H1 (cell line): Measurements from ENCODE around the gene PSMB4. TPM values are rescaled to one million over a fixed set of nuclear protein-coding genes. Genes with fewer than 3 reads are reported as not detected.
"Not testable (repeated sequence)": the region's sequence is repeated elsewhere in the genome, so short reads cannot be mapped to it uniquely, and the experiment has no call there.

Source experiments
- CTCF ChIA-PET: fragments of 300-600 bp; sonication (Branson Sonifier 250); formaldehyde crosslinking; loops from one replicate; lab custom pipeline; 2021; ENCODE audit not compliant: partially characterized antibody; lab: Charles Lee
- POLR2A ChIA-PET: fragments of 300-600 bp; sonication (Branson Sonifier 250); formaldehyde crosslinking; loops from one replicate; lab custom pipeline; 2021; ENCODE audit warnings: inconsistent platforms; ENCODE audit not compliant: partially characterized antibody; lab: Charles Lee
- DNase-seq, 2 experiments: peaks; one replicate each; pipeline versions ENCODE4 v3.0.0 to v3.0.0-alpha.2; 2010 to 2022; ENCODE audit warnings: low spot score in 2 of 2, low read depth in 1 of 2, mixed read lengths in 1 of 2
- FAIRE-seq: peaks from 2 replicates; lab custom pipeline; 2011; peaks lifted over from hg19 to GRCh38; lab: Jason Lieb, UNC
- H2AFZ ChIP-seq: 2 replicates; pipeline ENCODE4 v1.8.1; 2012; ENCODE audit warnings: low read length, inconsistent platforms
- H2AK5ac ChIP-seq: 2 replicates; pipeline ENCODE4 v1.6.1; 2013; ENCODE audit warnings: low read depth, low read length
- H2BK120ac ChIP-seq: replicated peaks from 2 replicates; pipeline ENCODE3; 2013; ENCODE audit warnings: low read depth, low read length, inconsistent platforms
- H2BK12ac ChIP-seq: 2 replicates; pipeline ENCODE4 v1.6.1; 2013; ENCODE audit warnings: low read depth, low read length
- H2BK15ac ChIP-seq: 2 replicates; pipeline ENCODE4 v1.6.1; 2013; ENCODE audit warnings: low read length
- H2BK20ac ChIP-seq: 2 replicates; pipeline ENCODE4 v1.6.1; 2013; ENCODE audit warnings: low read length
- H2BK5ac ChIP-seq: 2 replicates; pipeline ENCODE4 v1.6.1; 2013; ENCODE audit warnings: low read depth, low read length
- H3K14ac ChIP-seq: 2 replicates; pipeline ENCODE4 v1.6.1; 2013; ENCODE audit warnings: inconsistent platforms; ENCODE audit not compliant: insufficient read length
- H3K18ac ChIP-seq: 2 replicates; pipeline ENCODE4 v1.6.1; 2013; ENCODE audit warnings: low read length; ENCODE audit errors: extremely low read depth
- H3K23ac ChIP-seq: 2 replicates; pipeline ENCODE4 v1.6.1; 2013; ENCODE audit warnings: inconsistent platforms; ENCODE audit not compliant: insufficient read length
- H3K23me2 ChIP-seq: 2 replicates; pipeline ENCODE4 v1.6.1; 2013; ENCODE audit warnings: low read depth, low read length
- H3K27ac ChIP-seq: 2 replicates; pipeline ENCODE4 v1.6.1; 2011; ENCODE audit warnings: low read depth, low read length, inconsistent platforms
- H3K27me3 ChIP-seq, 4 experiments: replicated peaks in 1 of 4; 1 replicate in 1 of 4; 2 replicates in 3 of 4; pipeline versions ENCODE4 v1.6.1 to v1.8.1; 2011 to 2013; ENCODE audit warnings: low read length in 3 of 4, mild to moderate bottlenecking in 3 of 4, inconsistent platforms in 2 of 4, mixed read lengths in 2 of 4, moderate library complexity in 1 of 4; ENCODE audit not compliant: control insufficient read depth in 3 of 4, insufficient read depth in 3 of 4; ENCODE audit errors: extremely low read depth in 1 of 4
- H3K36me3 ChIP-seq, 4 experiments: 2 replicates each; pipeline versions ENCODE4 v1.6.1 to v1.8.1; 2011 to 2013; ENCODE audit warnings: mild to moderate bottlenecking in 4 of 4, low read length in 3 of 4, moderate library complexity in 2 of 4, control low read depth in 1 of 4, inconsistent platforms in 1 of 4; ENCODE audit not compliant: insufficient read depth in 4 of 4, control insufficient read depth in 2 of 4
- H3K4ac ChIP-seq: replicated peaks from 2 replicates; pipeline ENCODE3; 2013; ENCODE audit warnings: low read length, low read depth, mixed read lengths, inconsistent platforms; ENCODE audit not compliant: insufficient read length
- H3K4me1 ChIP-seq, 4 experiments: replicated peaks in 1 of 4; 1 replicate in 1 of 4; 2 replicates in 3 of 4; pipeline versions ENCODE4 v1.6.1 to v1.8.1; 2011 to 2013; ENCODE audit warnings: low read length in 3 of 4, inconsistent platforms in 2 of 4, mixed read lengths in 1 of 4; ENCODE audit not compliant: insufficient read depth in 4 of 4, control insufficient read depth in 3 of 4
- H3K4me2 ChIP-seq, 2 experiments: 2 replicates each; pipeline versions ENCODE4 v1.6.1 to v1.8.1; 2011 to 2013; ENCODE audit warnings: low read depth in 2 of 2, low read length in 2 of 2, control low read depth in 1 of 2, inconsistent platforms in 1 of 2, mild to moderate bottlenecking in 1 of 2; ENCODE audit not compliant: insufficient read depth in 1 of 2
- H3K4me3 ChIP-seq, 4 experiments: fragments of 200-600, 300-600 bp in 1 of 4; sonication (generic), shearing (Covaris generic), sonication (Bioruptor Twin) in 1 of 4; 2 replicates each; pipeline versions ENCODE4 v1.5.1 to v1.8.1; 2011 to 2016; ENCODE audit warnings: low read length in 4 of 4, low read depth in 3 of 4, control low read depth in 2 of 4, inconsistent platforms in 2 of 4, mild to moderate bottlenecking in 2 of 4, mixed read lengths in 1 of 4, moderate library complexity in 1 of 4; ENCODE audit not compliant: insufficient read depth in 2 of 4; ENCODE audit errors: extremely low read depth in 1 of 4
- H3K56ac ChIP-seq: replicated peaks from 2 replicates; pipeline ENCODE3; 2013; ENCODE audit warnings: low read depth, mild to moderate bottlenecking, mixed read lengths, low read length, inconsistent platforms; ENCODE audit not compliant: insufficient read length
- H3K79me1 ChIP-seq: 2 replicates; pipeline ENCODE4 v1.6.1; 2013; ENCODE audit warnings: low read depth, low read length, control low read depth
- H3K79me2 ChIP-seq, 2 experiments: 2 replicates each; pipeline versions ENCODE4 v1.6.1 to v1.8.1; 2012 to 2013; ENCODE audit warnings: low read length in 2 of 2, mild to moderate bottlenecking in 2 of 2, inconsistent platforms in 1 of 2; ENCODE audit not compliant: insufficient read depth in 2 of 2, control insufficient read depth in 1 of 2
- H3K9ac ChIP-seq, 4 experiments: replicated peaks in 1 of 4; 1 replicate in 1 of 4; 2 replicates in 3 of 4; pipeline versions ENCODE4 v1.6.1 to v1.8.1; 2011 to 2013; ENCODE audit warnings: low read depth in 3 of 4, low read length in 3 of 4, control low read depth in 2 of 4, mild to moderate bottlenecking in 2 of 4, moderate library complexity in 2 of 4, inconsistent platforms in 1 of 4; ENCODE audit errors: extremely low read depth in 1 of 4
- H3K9me3 ChIP-seq, 2 experiments: 2 replicates each; pipeline versions ENCODE4 v1.6.1 to v1.8.1; 2012 to 2013; ENCODE audit warnings: mild to moderate bottlenecking in 2 of 2, moderate library complexity in 2 of 2, control low read depth in 1 of 2, inconsistent platforms in 1 of 2, low read depth in 1 of 2, low read length in 1 of 2, mixed read lengths in 1 of 2; ENCODE audit not compliant: insufficient read depth in 2 of 2
- H4K20me1 ChIP-seq, 2 experiments: replicated peaks in 1 of 2; 2 replicates each; pipeline versions ENCODE3 to v1.8.1; 2011 to 2013; ENCODE audit warnings: inconsistent platforms in 2 of 2, low read length in 2 of 2, mild to moderate bottlenecking in 1 of 2; ENCODE audit not compliant: insufficient read depth in 2 of 2, control insufficient read depth in 1 of 2
- H4K5ac ChIP-seq: 2 replicates; pipeline ENCODE4 v1.6.1; 2013; ENCODE audit warnings: low read length, low read depth, mixed read lengths, inconsistent platforms; ENCODE audit not compliant: insufficient read length
- H4K8ac ChIP-seq: 2 replicates; pipeline ENCODE4 v1.8.0; 2013; ENCODE audit warnings: mild to moderate bottlenecking, moderate library complexity, low read length, inconsistent platforms; ENCODE audit not compliant: insufficient read depth; ENCODE audit errors: extremely low read depth
- H4K91ac ChIP-seq: replicated peaks from 2 replicates; pipeline ENCODE3; 2013; ENCODE audit warnings: low read length, mixed read lengths, inconsistent platforms; ENCODE audit not compliant: insufficient read length
- CTBP2 ChIP-seq: IDR thresholded peaks from 2 replicates; pipeline ENCODE4 v1.7.0; 2011; ENCODE audit warnings: borderline replicate concordance, mild to moderate bottlenecking, moderate library complexity, mixed read lengths, low read length; ENCODE audit not compliant: insufficient read depth, insufficient read length
- WGBS, 2 experiments: shearing (Covaris generic) in 1 of 2; methylation state at CpG; one replicate each; pipeline versions ENCODE4 v1.1.6 to v1.1.7; 2013 to 2015; ENCODE audit warnings: low lambda C conversion rate in 2 of 2, mixed read lengths in 2 of 2, inconsistent platforms in 1 of 2, low coverage in 1 of 2, missing lambda C conversion rate in 1 of 2; ENCODE audit not compliant: insufficient replicate concordance in 2 of 2, insufficient coverage in 1 of 2, insufficient read length in 1 of 2; ENCODE audit errors: extremely low coverage in 1 of 2, missing lambda C conversion rate in 1 of 2; 5-methylcytosine and 5-hydroxymethylcytosine counted together
- polyA plus RNA-seq, 7 experiments: library from polyadenylated mRNA; depleted of rRNA in 3 of 7; stranded (reverse) in 5 of 7; unstranded in 2 of 7; fragments of >200 nt in 5 of 7; fragments of 200-250 nt in 2 of 7; gene quantifications; 1 replicate in 5 of 7; 2 replicates in 1 of 7; 4 replicates in 1 of 7; pipeline versions ENCODE4 v1.2.1 to v1.2.3, GENCODE V29; 2011 to 2013; ENCODE audit warnings: missing spikeins in 2 of 7, mixed read lengths in 2 of 7
- total RNA-seq: library from RNA; stranded (reverse); fragmentation: NEBNext Ultra II Directional; extraction: Animal tissue kit (Norgen Biotek cat#: 25700); gene quantifications from 2 replicates; pipeline ENCODE4 v1.2.1, GENCODE V29; 2021

PSMB4 gene
- total and polyA plus RNA-seq, 2 of the 8 experiments (the other 6 are each of a cell fraction or from before 2014, with no cell fraction given) = 430 to 1,098 TPM

- Histone ChIP-seq H3K4me1 (no peaks in the 10 kb centered on the region), H3K4me2 (no peak overlapping the region), H3K23ac (no peak overlapping the region), H2BK120ac (no peak overlapping the region), H3K79me1 (peaks cover 9% of the 10 kb centered on the region; the same call in 1 of the 2 replicates), H4K91ac (no peak overlapping the region), H3K14ac (no peak overlapping the region), H3K56ac (no peak overlapping the region), H3K27ac (no peak overlapping the region), H3K9ac (no peak overlapping the region), H3K27me3 (no peaks in the 10 kb centered on the region), H2BK20ac (no peak overlapping the region), H3K4ac (no peak overlapping the region), H3K18ac (no peak overlapping the region), H4K20me1 (peaks cover 8 to 10% of the 10 kb centered on the region in 2 experiments), H2BK5ac (no peak overlapping the region), H3K4me3 (no peak overlapping the region), H4K8ac (no peak overlapping the region), H2BK15ac (no peak overlapping the region), H3K9me3 (no peaks in the 10 kb centered on the region), H2AFZ (no peak overlapping the region), H4K5ac (no peak overlapping the region), H3K23me2 (no peaks in the 10 kb centered on the region), H3K79me2 (peaks cover 5 to 96% of the 10 kb centered on the region in 2 experiments), H2AK5ac (no peak overlapping the region), H2BK12ac (no peak overlapping the region), H3K36me3 (peaks cover 0 to 6% (median 5%) of the 10 kb centered on the region in 4 experiments; a peak in 3 of 8 replicates)
- no peak for FAIRE-seq
- no peak for TF ChIP-seq CTBP2
- 86% methylated on average over 6 of the region's 6 CpGs; no CpG with 5 or more reads in 1 of the 2 experiments for WGBS, 2 experiments
- ChIA-PET CTCF (no interaction called here), POLR2A (interaction anchor here (1.7 kb wide), 1 partner anchor 12 kb away, joined by 4 read pairs; no protein-coding TSS in a partner anchor)
- no peak for DNase-seq
These were observed 37.6 kb downstream of the PSMB4 start for GRCh38 chr1:151436985-151437384.

GRCh38 chr1:151437396-151437795 lies 38.0 kb downstream of the PSMB4 start:
- H2BK15ac ChIP-seq, H3K9me3 ChIP-seq, H3K4me3 ChIP-seq, H3K14ac ChIP-seq, H2AK5ac ChIP-seq, H4K20me1 ChIP-seq, H3K27me3 ChIP-seq, H3K27ac ChIP-seq, H2BK20ac ChIP-seq, H4K91ac ChIP-seq, H3K23ac ChIP-seq, CTCF ChIA-PET, H4K8ac ChIP-seq, H3K36me3 ChIP-seq, H3K23me2 ChIP-seq, H2BK120ac ChIP-seq, H3K9ac ChIP-seq, H3K4ac ChIP-seq, H3K4me2 ChIP-seq, H2AFZ ChIP-seq, DNase-seq, H3K18ac ChIP-seq, H3K56ac ChIP-seq, H2BK5ac ChIP-seq, H2BK12ac ChIP-seq, H4K5ac ChIP-seq, H3K79me1 ChIP-seq, FAIRE-seq, H3K4me1 ChIP-seq: not testable (repeated sequence)
- WGBS, 2 experiments = 86% methylated on average over 8 of the region's 8 CpGs; no CpG with 5 or more reads in 1 of the 2 experiments
- peaks cover 6 to 96% of the 10 kb centered on the region in 2 experiments for H3K79me2 ChIP-seq
- POLR2A ChIA-PET = interaction anchor here (1.7 kb wide), 1 partner anchor 12 kb away, joined by 4 read pairs; no protein-coding TSS in a partner anchor
